Upper lobe of right lung (tissue), 1 donor: ENCODE measurements around the gene MX2. TPM values are rescaled to one million over a fixed set of nuclear protein-coding genes. Genes with fewer than 3 reads are reported as not detected.

ENCODE experiments used
- ATAC-seq: fragments of 200-7000 bp; cut with Tn5 transposase; one replicate; pipeline ENCODE4 v1.9.1; 2020; ENCODE audit warnings: mild to moderate bottlenecking, moderate library complexity
- DNase-seq: peaks from one replicate; pipeline ENCODE4 v3.0.0-alpha.2; 2020
- H3K27ac ChIP-seq: fragments of 200-600 bp; one replicate; pipeline ENCODE4 v1.8.0; 2022
- H3K27me3 ChIP-seq: fragments of 200-600 bp; one replicate; pipeline ENCODE4 v1.8.0; 2022; ENCODE audit warnings: mild to moderate bottlenecking
- H3K36me3 ChIP-seq: fragments of 200-600 bp; one replicate; pipeline ENCODE4 v1.8.0; 2022
- H3K4me1 ChIP-seq: fragments of 200-600 bp; one replicate; pipeline ENCODE4 v1.8.0; 2022
- H3K4me3 ChIP-seq: fragments of 200-600 bp; one replicate; pipeline ENCODE4 v1.8.0; 2022; ENCODE audit warnings: mild to moderate bottlenecking
- H3K9me3 ChIP-seq: fragments of 200-600 bp; one replicate; pipeline ENCODE4 v1.8.0; 2022
- CTCF ChIP-seq: fragments of 200-600 bp; IDR thresholded peaks from one replicate; pipeline ENCODE4 v1.8.0; 2022; ENCODE audit warnings: antibody characterized with exemption
- intact Hi-C: fragments of 100-400 bp; cut with DNase I; formaldehyde crosslinking; loops from one replicate; pipeline ENCODE4 v1.11.0; 2022
- total RNA-seq: library from RNA; stranded (reverse); fragmentation: NEBNext Ultra II Directional; extraction: Animal tissue kit (Norgen Biotek cat#: 25700); gene quantifications from one replicate; pipeline ENCODE4 v1.2.1, GENCODE V29; 2021
- donor health status: DM: no; HTN: yes; CAD: no; lungs with severe emphysema.

The MX2 gene
- total RNA-seq, 1 donor from 2014 or later = 23.0 TPM

DNA sequence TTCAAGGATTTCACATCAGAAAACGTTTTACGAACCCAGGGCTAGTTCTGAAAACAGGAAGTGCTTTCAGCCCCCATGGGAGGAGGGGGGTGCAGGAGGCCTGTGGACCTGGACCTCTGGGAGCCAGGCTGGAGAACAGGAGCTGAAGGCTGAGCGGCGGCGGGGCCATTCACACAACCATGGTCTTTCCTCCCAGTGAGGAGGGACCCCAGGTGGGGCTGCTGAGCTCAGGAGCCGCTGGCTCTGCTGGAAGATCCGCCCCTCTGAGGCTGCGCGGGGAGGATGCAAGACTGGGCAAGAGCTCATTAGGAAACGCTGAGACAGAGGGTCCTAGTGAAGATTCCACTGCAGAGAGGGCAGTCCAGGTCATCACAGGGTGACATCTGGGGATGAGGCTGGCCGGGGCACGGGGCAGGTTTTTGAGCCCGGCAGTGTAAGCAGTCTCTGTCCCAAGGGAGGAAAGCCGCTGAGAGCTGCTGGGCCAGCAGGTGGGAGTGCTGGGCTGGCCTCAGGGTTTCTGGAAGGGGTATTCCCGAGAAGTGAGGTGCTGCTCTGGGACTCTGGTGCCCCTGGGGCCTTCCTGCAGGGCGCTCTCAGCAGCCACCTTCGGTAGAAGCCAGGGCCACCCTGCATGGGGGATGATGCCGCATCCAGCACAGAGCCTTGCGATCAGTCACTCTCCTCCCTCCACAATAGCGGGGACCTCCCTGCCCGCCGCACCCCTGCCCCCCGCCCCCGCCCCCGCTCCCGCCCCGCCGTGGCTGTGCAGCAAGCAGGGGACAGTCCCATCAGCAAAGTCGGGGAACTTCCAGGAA is 7.5 kb downstream of the MX2 start:
- no peak for TF ChIP-seq CTCF
- DNase-seq = peak; percentile 63
- intact Hi-C loops = no loop called here
- no peaks in the 10 kb centered on the region for H3K27me3 ChIP-seq
- no peaks in the 10 kb centered on the region for H3K4me1 ChIP-seq
- H3K9me3 ChIP-seq = no peaks in the 10 kb centered on the region
- ATAC-seq = peak; percentile 26
- no peaks in the 10 kb centered on the region for H3K36me3 ChIP-seq
- H3K27ac ChIP-seq = peak overlapping the region; percentile 15
- H3K4me3 ChIP-seq = peak overlapping the region; percentile 32

DNA sequence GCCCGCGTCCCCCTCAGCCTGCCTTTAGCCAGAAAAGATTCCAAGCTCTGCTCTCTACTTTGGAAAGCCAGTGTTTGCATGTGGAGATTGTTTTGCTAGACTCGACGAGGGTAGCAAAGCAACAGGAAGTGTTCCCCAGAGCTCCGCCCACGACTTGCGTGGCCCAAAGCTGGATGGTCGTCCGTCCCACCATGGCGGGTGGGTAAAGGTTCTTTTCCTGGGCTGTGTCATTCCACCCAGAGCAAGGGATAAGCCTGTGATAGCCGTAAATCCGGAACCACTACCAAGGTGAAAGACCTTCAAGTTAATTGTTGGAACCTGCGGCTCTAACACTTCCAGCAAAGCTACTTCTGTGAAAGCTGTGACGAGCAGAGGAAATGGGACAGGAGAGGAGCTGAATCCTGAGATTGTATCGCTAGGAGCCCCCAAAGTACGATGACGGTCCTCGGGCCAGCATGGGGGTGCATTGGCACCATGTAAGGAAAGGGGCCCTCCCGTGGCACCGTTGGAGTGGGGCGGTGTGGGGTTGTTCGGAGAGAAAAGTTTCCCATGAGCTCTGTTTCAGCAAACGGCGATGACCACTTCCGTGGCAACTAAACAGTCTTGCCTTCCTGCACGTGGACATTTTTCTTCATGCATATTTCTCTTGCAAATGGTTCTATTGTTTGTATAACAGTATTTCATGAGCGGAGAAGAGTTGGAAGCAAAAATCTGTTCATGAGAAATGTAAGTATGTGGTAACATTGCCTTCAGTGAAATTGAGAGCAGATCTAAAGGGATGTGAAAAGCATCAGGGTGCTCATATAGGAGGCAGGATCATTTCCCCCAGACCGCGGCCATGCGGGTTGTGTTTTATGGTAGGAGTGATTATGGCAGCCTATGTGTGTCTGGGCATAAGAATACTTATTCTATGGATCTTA is 8.4 kb downstream of the MX2 start:
- H3K4me3 ChIP-seq = peak overlapping the region; percentile 32
- peak; percentile 66 for DNase-seq
- intact Hi-C loops = no loop called here

DNA sequence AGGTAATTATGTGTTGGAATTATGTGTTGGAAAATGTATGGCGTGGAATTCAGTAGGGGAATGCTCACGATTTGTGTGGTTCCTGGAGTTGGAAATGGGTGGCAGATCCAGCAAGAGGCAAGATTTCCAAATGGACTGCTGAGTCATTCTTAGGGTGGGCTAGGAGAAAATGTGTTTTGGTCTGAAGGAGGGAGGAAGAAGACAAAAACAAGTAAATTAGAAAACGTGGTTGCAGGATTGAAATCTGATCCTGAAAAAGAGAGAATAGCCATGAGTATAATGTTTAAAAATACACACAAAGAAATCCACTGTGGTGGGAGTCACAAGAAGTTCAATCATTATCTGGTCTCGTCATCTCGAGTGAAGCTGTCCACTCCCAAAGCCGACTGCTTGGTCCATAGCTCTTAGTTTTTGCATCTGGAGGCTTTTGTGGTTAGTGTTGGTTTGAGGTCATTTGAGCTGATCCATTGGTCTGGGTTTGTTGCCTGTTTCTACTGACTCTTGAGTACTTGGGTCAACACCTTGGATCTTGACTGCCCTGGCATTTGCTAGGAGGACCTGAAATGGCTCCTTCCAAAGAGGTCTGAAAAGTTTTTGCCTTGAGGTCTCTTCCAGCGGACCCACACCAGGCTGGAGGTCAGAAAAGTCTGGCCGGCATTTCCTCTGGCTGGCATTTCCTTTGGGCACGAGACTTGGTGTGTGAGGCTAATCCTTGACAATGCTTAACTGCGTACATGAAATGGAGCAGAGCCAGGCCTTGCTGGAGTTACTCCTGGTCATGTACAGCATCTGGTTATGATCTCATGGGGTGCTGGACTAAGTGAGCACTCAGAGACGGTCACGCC is 9.2 kb downstream of the MX2 start:
- no peak for DNase-seq
- no peak for ATAC-seq
- TF ChIP-seq CTCF = no peak
- Histone ChIP-seq H3K4me3 (no peak overlapping the region), H3K36me3 (no peaks in the 10 kb centered on the region), H3K27ac (no peak overlapping the region), H3K9me3 (no peaks in the 10 kb centered on the region), H3K4me1 (no peaks in the 10 kb centered on the region), H3K27me3 (no peaks in the 10 kb centered on the region)
- intact Hi-C loops = no loop called here

More for the DNA sequence above, 8.4 kb downstream of the MX2 start:
- no peak for TF ChIP-seq CTCF
- H3K27ac ChIP-seq = peak overlapping the region; percentile 15
- no peaks in the 10 kb centered on the region for H3K36me3 ChIP-seq
- no peaks in the 10 kb centered on the region for H3K27me3 ChIP-seq
- H3K9me3 ChIP-seq = no peaks in the 10 kb centered on the region
- ATAC-seq = peak; percentile 7
- H3K4me1 ChIP-seq = no peaks in the 10 kb centered on the region

- H3K4me1 ChIP-seq = no peaks in the 10 kb centered on the region
- no peak for DNase-seq
- H3K36me3 ChIP-seq = no peaks in the 10 kb centered on the region
- ATAC-seq = no peak
- no peaks in the 10 kb centered on the region for H3K27me3 ChIP-seq
- no peak overlapping the region for H3K4me3 ChIP-seq
- no peak overlapping the region for H3K27ac ChIP-seq
- TF ChIP-seq CTCF = no peak
- no peaks in the 10 kb centered on the region for H3K9me3 ChIP-seq
- intact Hi-C loops = no loop called here
Observed at GRCh38 chr21:41371685-41372030, 9.8 kb downstream of the MX2 start.

DNA sequence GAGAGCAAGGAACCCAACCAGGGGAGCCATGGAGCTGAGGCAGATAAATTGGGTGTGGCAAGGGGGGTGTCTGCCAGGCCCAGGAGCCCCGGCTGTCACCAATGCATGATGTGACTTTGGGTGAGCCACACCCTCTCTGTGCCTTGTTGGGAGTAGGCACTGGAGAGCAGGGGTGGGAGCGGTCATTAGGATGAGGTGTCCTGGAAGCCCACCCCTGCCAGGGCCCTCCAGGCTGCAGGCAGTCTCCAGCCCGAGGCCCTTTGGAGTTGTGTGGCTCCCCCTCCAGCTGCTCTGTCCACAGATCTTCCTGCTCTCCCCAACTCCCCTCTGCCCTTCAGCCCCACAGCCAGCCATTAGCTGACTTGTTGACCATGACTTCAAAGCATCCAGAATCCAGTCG is 11.4 kb downstream of the MX2 start:
- no peak for TF ChIP-seq CTCF
- ATAC-seq (no peak), DNase-seq (no peak)
- Histone ChIP-seq H3K27me3 (no peaks in the 10 kb centered on the region), H3K4me3 (no peak overlapping the region), H3K27ac (no peak overlapping the region), H3K36me3 (no peaks in the 10 kb centered on the region), H3K9me3 (no peaks in the 10 kb centered on the region), H3K4me1 (no peaks in the 10 kb centered on the region)
- intact Hi-C loops = no loop called here
